NCI-H1694 (cell line): ENCODE results near the gene HAGH.

Experiments
- DNase-seq: peaks from one replicate; lab custom pipeline; 2025; lab: John Stamatoyannopoulos, UW

Gene HAGH

GRCh38 chr16:1773703-1774447 is 52.8 kb downstream of the HAGH start:
- no peak for DNase-seq

- peak; percentile 42 for DNase-seq
Measured at GRCh38 chr16:1772908-1773702, 53.5 kb downstream of the HAGH start, which contains the start of gene MRPS34. Gene MRPS34, minus strand, starts transcription at chr16:1773134. Its CDS starts 15 bp downstream, at chr16:1773119.

- DNase-seq, result no peak
Measured at GRCh38 chr16:1772362-1772907, 54.2 kb downstream of the HAGH start, which contains the start of gene EME2. Gene EME2, plus strand, starts transcription at chr16:1772810. Its CDS starts 418 bp downstream, at chr16:1773228.

GRCh38 chr16:1771864-1772361 is 54.7 kb downstream of the HAGH start:
- no peak for DNase-seq

GRCh38 chr16:1771188-1771863 is 55.3 kb downstream of the HAGH start, which contains the start of gene NME3:
Gene NME3, minus strand, starts transcription at chr16:1771543. Its CDS starts 9 bp downstream, at chr16:1771534.
- no peak for DNase-seq

- DNase-seq, result no peak
Measured at GRCh38 chr16:1770328-1771187, 56.1 kb downstream of the HAGH start.

- no peak for DNase-seq
Measured at GRCh38 chr16:1769402-1770300, 57.0 kb downstream of the HAGH start.

GRCh38 chr16:1768767-1769401 is 57.7 kb downstream of the HAGH start:
- DNase-seq, result no peak

- DNase-seq, result no peak
Measured at GRCh38 chr16:1768061-1768766, 58.4 kb downstream of the HAGH start.

GRCh38 chr16:1767116-1767994 is 59.3 kb downstream of the HAGH start:
- no peak for DNase-seq

- no peak for DNase-seq
Measured at GRCh38 chr16:1766701-1767100, 59.9 kb downstream of the HAGH start.

- DNase-seq, result no peak
Measured at GRCh38 chr16:1766231-1766630, 60.4 kb downstream of the HAGH start.

GRCh38 chr16:1765826-1766225 is 60.8 kb downstream of the HAGH start:
- DNase-seq, result no peak

- no peak for DNase-seq
Measured at GRCh38 chr16:1764971-1765370, 61.7 kb downstream of the HAGH start.

- DNase-seq, result peak; percentile 18
Measured at GRCh38 chr16:1763521-1764511, 62.8 kb downstream of the HAGH start.

- no peak for DNase-seq
Measured at GRCh38 chr16:1762879-1763520, 63.6 kb downstream of the HAGH start.
